Stimulated activated naive CD4-positive, alpha-beta T cell treated with Interleukin-2 at 50 U/mL for 16 hours (primary cell): ENCODE measurements around the gene ZCCHC18.
A peak's percentile ranks its signal among the peaks of the same experiment; 100 is the strongest.
"Not testable (repeated sequence)": the region's sequence is repeated elsewhere in the genome, so short reads cannot be mapped to it uniquely, and the experiment has no call there.

Source experiments
- DNase-seq: peaks from one replicate; lab custom pipeline; 2025; lab: John Stamatoyannopoulos, UW

Gene ZCCHC18

DNA sequence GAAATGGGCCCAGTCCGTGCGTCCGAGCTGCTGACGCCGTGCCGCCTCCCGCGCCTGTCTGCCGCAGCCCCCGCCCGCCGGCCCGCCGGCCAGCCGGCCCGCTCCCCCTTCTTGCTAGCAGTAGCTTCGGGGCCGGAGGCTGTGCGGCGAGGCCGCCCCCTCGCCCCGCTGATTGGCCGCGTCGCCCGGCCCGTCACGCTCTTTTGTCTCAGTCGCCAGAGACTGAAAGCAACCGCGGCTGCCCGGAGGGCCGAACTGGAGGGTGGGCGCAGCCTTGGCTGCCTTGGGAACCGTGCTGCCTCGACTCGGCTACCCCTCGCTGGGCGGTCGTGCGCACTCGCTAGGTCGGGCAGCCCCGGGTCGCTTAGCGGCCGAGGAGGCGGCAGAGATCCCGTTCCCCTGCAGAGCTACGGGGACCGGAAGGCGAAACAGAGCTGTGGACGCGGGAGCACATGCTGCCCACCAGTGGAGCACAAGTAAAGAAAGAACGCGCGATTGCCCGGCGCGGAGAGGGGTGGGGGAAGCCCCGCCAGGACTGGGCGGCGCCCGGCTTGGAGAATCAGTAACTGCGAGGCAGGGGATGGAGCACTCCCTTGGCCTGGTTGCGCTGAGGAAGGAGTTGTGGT lies at the start of gene ZCCHC18:
TSS of gene ZCCHC18 (plus strand) at position 198 of the 626 bp plus-strand sequence. CDS start 1,589 bp downstream, outside the sequence.
- DNase-seq = peak; percentile 18

DNA sequence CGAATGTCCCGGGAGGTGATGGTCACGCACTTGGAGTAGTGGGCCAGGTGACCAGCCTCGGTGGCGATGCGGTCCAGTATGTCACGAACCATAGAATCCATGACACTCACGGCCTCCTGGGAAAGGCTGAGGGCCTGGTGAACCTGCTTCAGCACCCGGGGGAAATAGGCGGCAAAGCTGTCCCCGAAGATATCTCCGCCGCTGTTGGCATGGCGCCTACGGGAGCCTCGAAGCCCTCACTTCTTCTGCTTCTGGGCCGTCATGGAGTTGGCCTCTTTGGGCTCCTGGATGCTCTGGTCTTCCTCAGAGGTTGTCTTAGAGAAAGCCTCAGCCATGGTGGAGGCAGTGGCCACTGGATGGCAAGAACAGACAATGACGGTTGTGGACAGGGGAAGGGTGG lies 49.7 kb upstream of the ZCCHC18 start:
- not testable (repeated sequence) for DNase-seq

DNA sequence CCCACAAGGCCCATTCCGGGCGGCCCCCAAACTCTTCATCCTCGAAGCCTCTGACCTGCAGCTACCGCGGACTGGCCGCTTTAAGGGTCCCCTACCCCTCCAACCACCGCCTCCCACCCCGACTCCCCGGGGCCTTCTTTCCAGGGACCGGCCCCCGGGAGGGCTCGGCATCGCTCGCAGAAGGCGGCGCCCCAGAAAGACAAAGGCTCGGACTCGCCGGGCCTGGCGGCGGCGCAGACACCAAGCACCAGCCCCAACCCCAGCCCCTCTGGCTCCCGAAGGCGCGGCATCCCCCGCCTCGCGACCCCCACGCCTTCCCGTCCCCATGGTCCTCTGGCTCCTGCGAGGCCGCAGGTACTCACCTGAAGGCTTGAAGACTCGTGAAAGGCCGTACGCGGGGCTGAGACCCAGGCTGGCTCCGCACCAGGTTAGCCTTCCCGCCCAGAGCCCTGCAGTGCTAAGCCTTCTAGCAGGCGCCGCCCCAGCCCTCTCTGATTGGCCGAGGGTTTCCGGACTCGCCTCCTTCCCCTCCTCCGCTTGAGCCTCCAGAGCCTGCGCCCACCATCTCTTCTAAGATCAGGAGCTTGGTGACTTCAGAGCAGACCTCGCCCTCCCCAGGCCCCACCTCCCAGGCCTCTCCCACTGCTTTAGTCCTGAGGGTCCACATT lies 36.4 kb upstream of the ZCCHC18 start, which contains the start of gene TMSB15C:
TSS of gene TMSB15C (minus strand) at position 459 of the 668 bp plus-strand sequence.
- DNase-seq = not testable (repeated sequence)

DNA sequence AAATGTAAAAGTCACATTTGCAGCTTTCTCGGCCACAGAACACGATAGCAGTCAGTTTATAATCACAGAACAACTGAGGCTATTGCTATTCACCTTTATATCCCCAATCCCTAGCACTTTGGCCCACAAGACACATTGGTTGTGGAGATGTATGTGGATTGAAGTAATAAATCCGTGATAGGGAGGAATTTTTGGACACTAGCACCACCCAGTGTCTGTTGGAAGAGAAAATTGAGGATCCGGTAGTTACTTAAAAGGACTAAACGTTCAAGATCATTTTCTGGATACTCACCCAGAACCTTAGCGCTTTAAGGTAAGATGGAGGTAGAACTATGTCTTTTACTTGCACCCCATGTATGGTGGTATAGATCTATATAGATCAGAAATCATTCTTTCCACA lies 34.5 kb upstream of the ZCCHC18 start:
- DNase-seq = not testable (repeated sequence)

DNA sequence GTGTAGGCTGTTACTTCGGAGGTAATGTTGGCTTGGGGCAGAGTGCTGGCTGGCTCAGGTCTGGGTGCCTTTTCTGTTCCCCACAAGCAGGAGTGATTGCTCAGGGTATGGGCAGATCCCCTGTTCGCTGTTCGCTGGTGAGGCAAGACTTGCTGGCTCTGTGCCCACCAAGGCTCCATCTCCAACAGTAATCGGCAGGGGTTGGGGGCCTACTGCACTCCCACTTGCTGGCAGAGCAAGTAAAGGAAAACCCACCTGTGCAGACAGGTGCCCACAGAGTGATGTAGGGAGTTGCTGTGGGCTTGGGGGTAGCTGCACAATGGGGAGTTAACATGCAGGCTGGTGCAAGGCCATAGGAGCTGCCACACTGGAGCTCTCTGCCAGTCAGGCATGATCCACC lies 28.3 kb upstream of the ZCCHC18 start:
- no peak for DNase-seq

DNA sequence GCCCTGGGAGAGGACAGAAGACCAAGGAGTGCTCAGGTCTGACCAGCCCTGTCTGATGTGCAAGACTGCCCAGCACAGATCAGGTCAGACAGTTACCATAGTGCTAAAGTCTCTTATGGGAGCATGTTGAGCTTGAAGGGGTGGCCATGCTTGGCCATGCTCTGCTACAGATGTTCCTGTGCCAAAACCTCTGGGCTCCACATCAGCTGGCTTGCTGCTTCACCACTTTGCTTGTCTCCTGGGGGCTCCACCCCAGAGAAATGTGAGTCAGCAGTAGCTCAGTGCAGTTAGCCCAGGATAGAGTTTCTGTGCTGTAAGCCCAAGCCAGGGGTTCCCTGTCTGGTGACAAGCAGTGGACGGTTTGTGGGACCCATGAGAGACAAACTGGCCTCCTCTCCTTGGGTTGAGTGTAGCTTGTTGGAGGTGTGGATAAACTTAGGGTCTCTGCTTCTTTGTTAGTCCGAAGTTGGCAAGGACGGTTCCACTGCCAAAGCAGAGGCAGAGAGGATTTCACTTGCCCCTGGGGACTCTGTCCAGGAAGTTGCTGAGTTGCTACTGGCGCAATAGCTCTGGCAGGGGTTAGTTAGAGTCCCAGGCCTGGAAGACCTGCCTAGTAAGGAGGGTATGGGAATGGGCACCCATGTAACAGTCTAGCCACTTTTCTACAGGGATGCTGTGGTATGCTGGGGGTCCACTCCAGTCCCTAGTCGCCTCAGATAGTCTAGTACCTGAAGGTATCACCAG lies 27.6 kb upstream of the ZCCHC18 start:
- DNase-seq = no peak

DNA sequence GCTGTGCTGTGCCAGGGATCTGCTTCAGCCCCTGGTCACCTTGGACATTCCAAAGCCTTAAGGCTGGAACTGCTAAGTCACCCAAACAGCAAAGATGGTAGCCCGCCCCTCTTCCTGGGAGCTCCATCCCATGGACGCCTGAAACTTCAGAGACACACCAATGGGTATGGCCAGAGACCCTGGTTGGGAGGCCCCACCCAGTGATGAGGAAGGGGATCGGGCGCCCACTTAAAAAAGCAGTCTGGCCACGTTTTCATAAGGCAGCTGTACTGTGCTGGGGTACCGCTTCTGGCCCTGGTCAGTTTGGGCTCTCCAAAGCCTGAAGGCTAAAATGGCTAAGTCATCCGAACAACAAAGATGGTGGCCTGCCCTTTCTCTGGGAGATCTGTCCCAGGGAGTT lies 26.8 kb upstream of the ZCCHC18 start:
- no peak for DNase-seq

DNA sequence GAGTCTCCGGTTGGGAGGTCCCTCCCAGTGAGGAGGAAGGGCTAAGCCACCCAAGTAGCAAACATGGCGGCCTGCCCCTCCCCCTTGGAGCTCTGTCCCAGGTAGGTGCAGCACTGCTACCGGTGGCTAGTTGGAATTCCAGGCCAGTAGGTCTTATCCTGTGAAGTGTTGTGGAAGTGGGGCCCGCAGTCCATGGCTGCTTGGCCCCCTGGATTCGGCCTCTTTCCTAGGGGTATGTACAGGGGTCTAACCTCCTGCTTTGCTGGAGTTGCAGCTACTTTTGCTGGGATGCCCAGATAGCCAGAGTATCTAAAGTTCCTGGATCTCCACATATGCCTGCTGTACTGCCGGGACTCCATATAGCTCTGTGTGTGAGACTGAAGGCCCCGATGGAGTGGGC lies 26.4 kb upstream of the ZCCHC18 start:
- no peak for DNase-seq

DNA sequence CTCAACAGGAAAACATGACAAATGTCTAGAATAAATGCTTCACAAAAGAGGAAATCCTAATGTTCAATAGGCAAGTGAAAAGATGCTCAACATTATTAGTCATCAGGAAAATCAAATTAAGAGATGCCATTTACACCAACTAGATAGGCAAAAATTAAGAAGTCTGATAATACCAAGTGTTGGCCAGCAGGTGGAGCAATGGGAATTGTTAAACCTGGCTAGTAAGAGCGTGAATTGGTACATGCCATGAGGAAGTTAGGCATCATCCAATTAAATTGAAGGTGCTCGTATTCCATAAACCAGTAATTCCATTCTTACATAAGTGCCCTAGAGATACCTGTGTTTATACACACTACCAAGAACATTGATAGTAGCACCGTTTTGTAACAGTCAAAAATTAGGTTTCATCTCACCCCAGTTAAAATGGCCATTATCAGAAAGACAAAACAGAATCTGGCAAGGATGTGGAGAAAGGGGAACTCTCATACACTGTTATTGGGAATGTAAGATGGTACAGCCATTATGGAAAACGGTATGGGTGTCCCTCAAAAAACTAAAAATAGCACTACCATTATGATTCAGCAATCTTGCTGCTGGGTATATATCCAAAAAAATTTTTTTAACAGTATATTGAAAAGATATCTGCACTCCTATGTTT lies 14.0 kb upstream of the ZCCHC18 start:
- peak; percentile 10 for DNase-seq

DNA sequence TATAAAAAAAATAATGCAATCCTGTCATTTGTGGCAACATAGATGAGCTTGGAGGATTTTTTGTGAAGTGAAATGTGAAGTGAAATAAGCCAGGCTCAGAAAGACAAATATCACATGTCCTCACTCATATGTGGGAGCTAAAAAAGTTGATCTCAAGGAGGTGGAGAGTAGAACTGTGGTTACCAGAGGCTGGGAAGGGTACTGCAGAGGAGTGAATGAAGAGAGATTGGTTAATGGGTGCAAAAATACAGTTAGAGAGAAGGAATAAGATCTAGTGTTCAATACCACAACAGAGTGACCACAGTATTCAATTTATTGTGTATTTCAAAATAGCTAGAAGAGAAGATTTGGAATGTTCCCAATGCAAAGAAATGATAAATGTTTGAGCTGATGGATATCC lies 13.4 kb upstream of the ZCCHC18 start:
- DNase-seq = no peak

DNA sequence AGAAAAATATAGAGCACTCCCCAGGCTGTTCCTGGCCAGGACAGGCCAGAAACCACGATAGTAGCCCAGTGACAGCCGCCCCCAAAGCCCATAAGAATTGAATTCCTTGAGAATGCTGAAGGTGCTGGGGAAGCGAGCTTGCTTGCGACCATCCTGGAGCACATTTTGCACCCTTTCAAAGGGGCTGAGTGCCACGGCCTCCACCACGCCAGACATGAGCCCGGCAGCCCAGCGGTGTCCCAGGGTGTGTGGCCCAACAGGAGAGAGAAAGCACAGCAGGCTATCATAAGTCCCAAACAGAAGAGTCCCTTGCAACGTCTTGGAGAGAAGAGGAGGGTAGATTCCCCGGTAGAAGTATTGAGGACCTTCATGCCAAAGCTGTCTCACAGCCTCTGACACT lies 7.6 kb upstream of the ZCCHC18 start:
- no peak for DNase-seq

DNA sequence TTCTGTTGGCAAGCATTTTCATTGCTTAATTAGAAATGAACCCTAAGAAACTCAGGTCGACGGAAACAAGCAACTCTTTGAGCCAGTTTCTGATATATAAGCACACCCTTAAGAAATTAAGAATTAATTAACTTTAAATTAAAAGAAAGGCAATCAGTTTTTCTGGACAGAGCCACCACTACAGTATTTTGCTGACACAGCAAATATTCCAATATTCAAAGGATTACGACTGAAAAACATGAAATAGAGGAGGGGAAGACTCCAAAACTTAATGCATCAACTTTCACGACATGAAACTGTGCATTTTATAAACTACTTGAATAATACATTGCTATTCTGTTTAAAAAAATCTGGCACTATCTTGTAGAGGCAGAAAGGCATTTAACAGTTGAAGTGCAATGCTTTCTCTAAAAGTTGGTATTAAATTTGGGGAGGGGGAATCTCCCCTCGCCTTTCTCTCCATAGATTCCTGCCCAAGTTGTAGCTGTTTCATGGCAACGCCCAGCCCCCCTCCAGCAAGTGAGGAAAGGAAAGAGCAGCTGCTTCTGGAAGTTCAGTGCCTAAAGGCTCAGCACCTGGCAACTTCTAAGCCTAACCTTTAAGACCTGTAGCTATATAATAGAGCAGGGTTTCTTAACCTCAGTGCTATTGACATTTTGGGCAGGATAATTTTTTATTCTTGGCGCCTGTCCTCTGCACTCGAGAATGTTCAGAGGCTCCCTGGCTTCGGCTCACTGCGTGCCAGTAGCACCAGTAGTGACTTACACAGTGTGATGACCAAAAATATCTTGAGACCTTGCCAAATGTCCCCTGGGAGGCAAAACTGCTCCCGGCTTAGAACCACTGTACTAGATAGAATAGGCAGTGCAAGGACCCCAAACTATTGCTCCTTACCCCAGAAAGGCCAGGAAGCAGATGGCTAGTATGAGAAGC lies 6.7 kb upstream of the ZCCHC18 start:
- DNase-seq = no peak

DNA sequence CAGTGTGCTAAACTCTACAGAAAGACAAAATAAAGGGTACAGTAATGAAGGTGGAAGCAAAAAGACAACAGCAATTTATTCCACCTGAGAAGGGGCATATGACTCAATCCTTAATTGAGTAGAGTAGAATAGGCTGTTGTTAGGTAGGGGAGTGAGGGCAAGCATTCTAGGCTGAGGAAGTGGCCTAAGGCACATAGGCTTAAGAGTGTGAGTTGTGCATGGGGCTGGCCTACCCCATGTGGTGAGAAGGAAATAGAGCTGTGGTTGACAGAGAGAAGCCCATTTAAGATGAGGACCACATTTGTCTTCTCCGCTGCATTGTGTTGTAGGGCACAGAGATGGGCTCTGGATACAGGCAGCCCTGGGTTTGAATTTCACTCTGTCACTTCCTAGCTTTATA lies 3.4 kb upstream of the ZCCHC18 start:
- DNase-seq = no peak

DNA sequence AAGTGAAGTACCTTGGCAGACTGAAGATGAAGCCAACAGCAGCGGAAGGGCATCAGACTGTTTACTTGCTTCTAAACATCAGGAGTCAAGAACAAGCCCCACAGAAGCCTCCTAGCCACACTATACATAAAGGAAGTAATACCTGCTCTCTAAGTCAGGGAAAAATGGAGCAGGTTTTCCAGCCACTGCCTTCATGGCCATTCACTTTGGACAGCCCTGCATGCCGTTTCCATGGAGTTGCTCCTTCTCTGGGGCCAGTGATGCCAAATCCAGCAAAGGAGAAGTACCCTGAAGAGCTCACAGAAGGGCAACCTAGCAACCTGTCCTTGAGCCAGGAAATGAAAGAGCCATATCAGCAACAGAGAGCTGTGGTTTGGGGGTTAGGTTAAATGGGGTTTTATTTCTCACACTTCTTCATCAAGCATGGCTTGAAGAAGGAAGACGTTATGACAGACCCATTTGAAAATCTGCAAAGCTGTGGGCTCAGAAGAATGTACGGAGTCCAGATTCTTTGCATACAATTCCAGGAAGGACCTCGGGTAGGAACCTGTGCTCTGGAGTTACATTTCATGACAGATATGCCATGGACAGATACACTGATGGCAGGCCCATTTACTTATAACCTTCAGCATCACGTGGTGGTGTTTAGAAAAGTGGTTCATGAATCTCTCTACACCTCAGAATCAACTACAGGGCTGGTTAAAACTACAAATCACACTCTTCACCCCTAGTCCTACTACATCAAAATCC lies 1.7 kb upstream of the ZCCHC18 start:
- DNase-seq = not testable (repeated sequence)

DNA sequence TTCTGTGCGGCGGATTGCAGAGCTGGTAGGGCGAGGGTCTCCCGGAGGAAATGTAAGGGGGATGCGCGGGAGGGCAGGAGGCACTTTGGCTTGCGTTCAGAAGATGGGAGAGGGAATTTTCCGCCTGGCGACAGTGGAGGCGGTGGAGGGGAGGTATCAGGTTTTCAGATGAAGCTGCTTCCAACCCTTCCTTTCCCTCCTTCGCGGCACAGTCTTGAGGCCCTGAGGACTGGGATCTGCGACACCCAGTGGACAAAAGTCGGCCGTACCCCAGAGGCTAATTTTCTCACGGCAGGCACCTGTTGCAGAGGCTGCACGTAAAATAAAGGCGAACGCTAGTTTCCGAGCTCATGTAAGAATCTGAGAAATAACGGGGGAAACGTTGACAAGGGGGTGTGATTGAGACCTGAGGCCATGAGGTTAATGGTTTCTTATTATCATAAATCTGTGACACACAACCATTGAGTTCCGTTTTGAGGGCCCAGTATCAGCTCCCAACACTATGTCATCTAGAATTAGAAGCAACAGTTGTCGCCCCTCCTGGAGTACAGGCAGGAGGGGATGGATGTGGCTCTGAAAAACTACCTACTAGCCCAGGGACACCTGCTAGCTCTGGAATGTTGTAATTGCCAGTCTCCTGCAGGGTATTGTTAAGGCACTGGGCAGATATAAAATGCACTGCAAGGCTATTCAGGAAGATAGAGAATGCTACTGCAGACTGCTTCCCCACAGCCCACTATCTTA lies 1.1 kb downstream of the ZCCHC18 start:
- peak; percentile 38 for DNase-seq

DNA sequence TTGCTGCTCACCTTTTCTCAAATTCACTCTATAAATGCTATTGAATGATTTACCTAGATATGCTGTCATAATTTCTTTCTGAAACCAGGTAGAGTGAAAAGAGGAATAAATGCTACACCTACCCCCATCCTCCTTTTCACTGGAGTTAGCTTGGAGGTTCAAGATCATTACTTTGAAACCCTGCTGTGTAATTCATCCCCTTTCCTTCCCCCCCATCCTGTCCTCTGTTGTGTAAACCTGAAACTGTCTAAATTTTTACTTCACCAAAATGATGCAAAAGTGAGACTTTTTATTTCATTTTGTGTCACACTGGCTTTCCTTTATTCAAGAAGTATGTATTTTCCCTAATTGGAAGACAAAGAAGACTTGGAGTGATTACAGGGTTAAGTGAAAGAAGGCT lies 5.4 kb downstream of the ZCCHC18 start:
- DNase-seq = no peak

DNA sequence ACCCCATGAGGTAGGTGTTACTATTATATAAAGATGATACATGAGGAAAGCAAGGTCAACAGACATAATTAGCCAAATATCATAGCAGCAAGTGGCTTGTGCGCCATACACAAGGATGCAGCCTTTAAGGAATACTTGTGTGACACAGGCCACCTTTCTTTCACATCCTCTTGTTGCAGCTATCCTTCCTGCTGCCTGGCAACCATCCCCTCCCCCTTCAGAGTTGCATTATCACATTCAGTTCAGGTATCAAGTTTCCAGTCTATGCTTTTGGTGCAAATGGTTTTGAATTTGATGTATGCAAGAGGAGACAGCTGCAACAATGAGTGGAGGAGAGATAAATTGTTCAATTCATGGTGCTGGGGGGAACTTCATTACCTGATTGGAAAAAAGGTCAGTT lies 6.4 kb downstream of the ZCCHC18 start:
- DNase-seq = no peak

DNA sequence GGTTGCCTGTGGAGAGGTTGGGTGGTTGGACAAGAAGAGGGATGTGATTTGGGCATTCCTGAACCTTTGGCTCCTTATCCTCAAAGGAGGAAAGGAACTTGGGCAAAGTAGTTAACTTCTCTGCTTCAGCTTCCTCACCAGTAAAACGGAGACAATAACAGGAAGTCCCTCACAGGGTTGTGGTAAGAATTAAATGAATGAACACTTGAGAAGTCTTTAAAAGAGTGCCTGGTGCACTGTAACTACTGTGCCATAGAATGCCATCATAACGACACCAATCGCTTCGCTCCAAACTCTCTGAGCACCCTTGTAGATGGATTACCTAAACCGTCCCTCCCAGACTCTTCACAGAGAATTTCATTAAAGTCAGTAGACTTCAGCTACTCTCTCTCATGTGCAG lies 10.5 kb downstream of the ZCCHC18 start:
- DNase-seq = no peak

DNA sequence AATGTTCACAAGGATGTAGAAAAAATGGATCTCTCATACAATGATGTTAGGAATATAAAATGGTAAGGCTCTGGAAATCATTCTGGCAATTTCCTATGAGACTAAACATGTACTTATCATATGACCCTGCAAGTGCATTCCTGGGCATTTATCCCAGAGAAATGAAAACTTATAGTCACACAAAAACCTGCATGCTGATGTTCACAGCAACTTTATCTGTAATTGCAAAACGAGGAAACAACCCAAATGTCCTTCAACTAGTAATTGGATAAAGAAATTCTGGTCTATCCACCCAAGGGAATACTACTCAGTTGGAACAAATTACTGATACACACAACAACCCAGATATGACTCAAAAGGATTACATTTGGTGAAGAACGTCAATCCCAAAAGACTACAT lies 14.5 kb downstream of the ZCCHC18 start:
- DNase-seq = no peak

DNA sequence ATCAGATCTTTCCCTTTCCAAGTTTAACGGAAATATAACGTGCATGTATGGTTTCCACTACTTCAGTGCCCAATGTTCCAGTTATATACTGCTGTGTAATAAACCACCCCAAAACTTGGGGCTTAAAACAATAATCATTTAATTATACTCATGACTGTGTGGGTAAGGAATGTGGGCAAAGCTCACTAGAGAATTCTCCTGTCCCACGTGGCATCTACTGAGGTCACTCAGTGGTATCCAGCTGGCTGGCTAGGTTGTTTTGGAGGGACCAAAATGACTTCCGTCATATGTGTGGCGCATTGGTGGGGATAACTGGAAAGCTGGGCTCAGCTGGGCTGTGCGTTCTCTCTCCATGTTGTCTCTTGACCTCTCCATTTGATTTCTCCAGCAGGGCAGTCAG lies 18.5 kb downstream of the ZCCHC18 start:
- no peak for DNase-seq
